Smooth muscle cell (in vitro differentiated cells): ENCODE measurements around the gene APLP1. TPM values are rescaled to one million over a fixed set of nuclear protein-coding genes. Genes with fewer than 3 reads are reported as not detected.
"Not testable (repeated sequence)": the region's sequence is repeated elsewhere in the genome, so short reads cannot be mapped to it uniquely, and the experiment has no call there.

ENCODE experiments used
- DNase-seq: peaks from one replicate; lab custom pipeline; 2025; ENCODE audit not compliant: unreplicated experiment; lab: John Stamatoyannopoulos, UW
- H2AFZ ChIP-seq: fragments of 200-600 bp; sonication (generic); 2 replicates; pipeline ENCODE4 v1.6.0; 2016; ENCODE audit warnings: antibody characterized with exemption, low read depth, mild to moderate bottlenecking
- H3F3A ChIP-seq: fragments of 200-600 bp; sonication (generic); 2 replicates; pipeline ENCODE4 v1.6.0; 2017; ENCODE audit warnings: antibody characterized with exemption, low read depth
- H3K27ac ChIP-seq: fragments of 200-600 bp; sonication (generic); 2 replicates; pipeline ENCODE4 v1.5.1; 2016; ENCODE audit warnings: low read depth, mild to moderate bottlenecking
- H3K27me3 ChIP-seq: fragments of 200-600 bp; sonication (generic); 2 replicates; pipeline ENCODE4 v1.6.1; 2016; ENCODE audit warnings: low read depth, mild to moderate bottlenecking
- H3K36me3 ChIP-seq: fragments of 200-600 bp; sonication (generic); 2 replicates; pipeline ENCODE4 v1.5.1; 2016; ENCODE audit warnings: low read depth
- H3K4me1 ChIP-seq: fragments of 200-600 bp; sonication (generic); 2 replicates; pipeline ENCODE4 v1.5.1; 2016; ENCODE audit warnings: low read depth
- H3K4me2 ChIP-seq: fragments of 200-600 bp; sonication (generic); 2 replicates; pipeline ENCODE4 v1.6.0; 2016; ENCODE audit warnings: mild to moderate bottlenecking
- H3K4me3 ChIP-seq: fragments of 200-600 bp; sonication (generic); 2 replicates; pipeline ENCODE4 v1.5.1; 2016; ENCODE audit warnings: mild to moderate bottlenecking
- H3K79me2 ChIP-seq: fragments of 200-600 bp; sonication (generic); 2 replicates; pipeline ENCODE4 v1.6.0; 2016; ENCODE audit warnings: low read depth, mild to moderate bottlenecking
- H3K9ac ChIP-seq: fragments of 200-600 bp; sonication (generic); 2 replicates; pipeline ENCODE4 v1.6.0; 2016; ENCODE audit warnings: low read depth
- H3K9me3 ChIP-seq: fragments of 200-600 bp; sonication (generic); replicated peaks from 2 replicates; pipeline ENCODE4 v1.5.1; 2016; ENCODE audit warnings: low read depth
- H4K20me1 ChIP-seq: fragments of 200-600 bp; sonication (generic); 2 replicates; pipeline ENCODE4 v1.6.0; 2016; ENCODE audit warnings: low read depth
- WGBS: methylation state at CpG from one replicate; pipeline ENCODE4 v1.1.7; 2016; ENCODE audit warnings: low lambda C conversion rate; 5-methylcytosine and 5-hydroxymethylcytosine counted together
- polyA plus RNA-seq: library from polyadenylated mRNA; unstranded; fragments of >200 nt; fragmentation: Nextera tagmentation; extraction: Ambion mirVana; gene quantifications from 2 replicates; pipeline ENCODE4 v1.2.1, GENCODE V29; 2016
- total RNA-seq: library from RNA; depleted of rRNA; stranded (reverse); fragments of >200 nt; gene quantifications from 2 replicates; pipeline ENCODE4 v1.2.3, GENCODE V29; 2014
- TF ChIP-seq, protein P1 (sequence below): fragments of 200-600 bp; sonication (generic); IDR thresholded peaks from 2 replicates; pipeline ENCODE4 v1.5.1; 2017; ENCODE audit warnings: borderline replicate concordance, mild to moderate bottlenecking, antibody characterized with exemption; ENCODE audit not compliant: insufficient read depth, poor library complexity, severe bottlenecking

Gene APLP1
- total and polyA plus RNA-seq, 2 experiments from 2014 or later, result 81.8 to 114 TPM

GRCh38 chr19:35889370-35890112 is 21.2 kb downstream of the APLP1 start:
- Histone ChIP-seq H3K9me3 (no peaks in the 10 kb centered on the region), H3K27me3 (no peaks in the 10 kb centered on the region), H3K4me1 (no peaks in the 10 kb centered on the region), H3K79me2 (no peaks in the 10 kb centered on the region), H4K20me1 (no peaks in the 10 kb centered on the region), H3K4me2 (no peak overlapping the region), H3K9ac (no peak overlapping the region), H3K27ac (no peak overlapping the region), H3F3A (no peaks in the 10 kb centered on the region), H2AFZ (no peak overlapping the region), H3K36me3 (no peaks in the 10 kb centered on the region), H3K4me3 (no peak overlapping the region)
- TF ChIP-seq, protein P1, sequence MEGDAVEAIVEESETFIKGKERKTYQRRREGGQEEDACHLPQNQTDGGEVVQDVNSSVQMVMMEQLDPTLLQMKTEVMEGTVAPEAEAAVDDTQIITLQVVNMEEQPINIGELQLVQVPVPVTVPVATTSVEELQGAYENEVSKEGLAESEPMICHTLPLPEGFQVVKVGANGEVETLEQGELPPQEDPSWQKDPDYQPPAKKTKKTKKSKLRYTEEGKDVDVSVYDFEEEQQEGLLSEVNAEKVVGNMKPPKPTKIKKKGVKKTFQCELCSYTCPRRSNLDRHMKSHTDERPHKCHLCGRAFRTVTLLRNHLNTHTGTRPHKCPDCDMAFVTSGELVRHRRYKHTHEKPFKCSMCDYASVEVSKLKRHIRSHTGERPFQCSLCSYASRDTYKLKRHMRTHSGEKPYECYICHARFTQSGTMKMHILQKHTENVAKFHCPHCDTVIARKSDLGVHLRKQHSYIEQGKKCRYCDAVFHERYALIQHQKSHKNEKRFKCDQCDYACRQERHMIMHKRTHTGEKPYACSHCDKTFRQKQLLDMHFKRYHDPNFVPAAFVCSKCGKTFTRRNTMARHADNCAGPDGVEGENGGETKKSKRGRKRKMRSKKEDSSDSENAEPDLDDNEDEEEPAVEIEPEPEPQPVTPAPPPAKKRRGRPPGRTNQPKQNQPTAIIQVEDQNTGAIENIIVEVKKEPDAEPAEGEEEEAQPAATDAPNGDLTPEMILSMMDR, result no peak
- 97% methylated on average over 18 of the region's 18 CpGs for WGBS
- DNase-seq, result no peak

GRCh38 chr19:35890113-35890650 is 21.8 kb downstream of the APLP1 start:
- Histone ChIP-seq H3K9ac (no peak overlapping the region), H3K79me2 (no peaks in the 10 kb centered on the region), H3K36me3 (no peaks in the 10 kb centered on the region), H3K27me3 (no peaks in the 10 kb centered on the region), H4K20me1 (no peaks in the 10 kb centered on the region), H3K9me3 (no peaks in the 10 kb centered on the region), H3K4me2 (no peak overlapping the region), H3K27ac (no peak overlapping the region), H3K4me1 (no peaks in the 10 kb centered on the region), H2AFZ (no peak overlapping the region), H3K4me3 (no peak overlapping the region), H3F3A (no peaks in the 10 kb centered on the region)
- TF ChIP-seq, protein P1, result no peak
- no peak for DNase-seq
- 96% methylated on average over 10 of the region's 13 CpGs for WGBS

DNA sequence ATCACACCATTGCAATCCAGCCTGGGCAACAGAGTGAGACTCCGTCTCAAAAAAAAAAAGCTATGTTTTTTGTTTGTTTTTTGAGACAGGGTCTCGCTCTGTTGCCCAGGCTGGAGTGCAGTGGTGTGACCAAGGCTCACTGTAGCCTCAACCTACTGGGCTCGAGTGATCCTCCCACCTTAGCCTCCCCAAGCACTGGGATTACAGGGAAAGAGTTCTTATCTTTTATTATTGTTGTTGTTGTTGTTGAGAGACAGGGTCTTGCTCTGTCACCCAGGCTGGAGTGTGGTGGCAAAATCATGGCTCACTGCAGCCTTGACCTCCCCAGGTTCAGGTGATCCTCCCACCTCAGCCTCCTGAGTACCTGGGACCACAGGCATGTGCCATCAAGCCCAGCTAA is 23.4 kb downstream of the APLP1 start:
- DNase-seq, H2AFZ ChIP-seq, H3K79me2 ChIP-seq, H3K4me3 ChIP-seq, H3K27me3 ChIP-seq, H3K4me2 ChIP-seq, H3K9ac ChIP-seq, H3K4me1 ChIP-seq, H4K20me1 ChIP-seq, H3K36me3 ChIP-seq, H3K9me3 ChIP-seq, H3F3A ChIP-seq, H3K27ac ChIP-seq: not testable (repeated sequence)
- 97% methylated on average over 3 of the region's 3 CpGs for WGBS

DNA sequence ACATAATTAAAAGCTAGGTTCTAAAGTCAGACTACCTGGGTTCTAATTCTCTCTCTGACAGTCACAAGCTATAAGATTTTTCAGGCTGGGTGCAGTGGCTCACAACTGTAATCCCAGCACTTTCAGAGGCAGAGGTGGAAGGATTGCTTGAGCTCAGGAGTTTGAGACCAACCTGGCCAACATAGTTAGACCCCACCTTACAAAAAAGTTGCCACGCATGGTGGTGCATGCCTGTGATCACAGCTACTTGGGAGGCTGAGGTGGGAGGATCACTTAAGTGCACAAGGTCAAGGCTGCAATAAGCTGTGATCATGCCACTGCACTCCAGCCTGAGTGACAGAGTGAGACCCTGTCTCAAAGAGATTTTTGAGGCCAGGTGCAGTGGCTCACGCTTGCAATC is 26.0 kb downstream of the APLP1 start:
- Histone ChIP-seq H3K79me2 (peaks cover 13% of the 10 kb centered on the region), H2AFZ (no peak overlapping the region), H3K36me3 (no peaks in the 10 kb centered on the region), H3K9me3 (no peaks in the 10 kb centered on the region), H3K4me2 (no peak overlapping the region), H4K20me1 (no peaks in the 10 kb centered on the region), H3K27ac (no peak overlapping the region), H3F3A (no peaks in the 10 kb centered on the region), H3K4me3 (no peak overlapping the region), H3K9ac (no peak overlapping the region), H3K4me1 (peaks cover 5% of the 10 kb centered on the region), H3K27me3 (no peaks in the 10 kb centered on the region)
- TF ChIP-seq, protein P1, result no peak
- 98% methylated on average over 2 of the region's 2 CpGs for WGBS
- no peak for DNase-seq
